ENCODE measurements around the gene IAPP. TPM values are rescaled to one million over a fixed set of nuclear protein-coding genes. Genes with fewer than 3 reads are reported as not detected.

The IAPP gene
- total and polyA plus RNA-seq, 3 experiments from 2014 or later, result not detected

DNA sequence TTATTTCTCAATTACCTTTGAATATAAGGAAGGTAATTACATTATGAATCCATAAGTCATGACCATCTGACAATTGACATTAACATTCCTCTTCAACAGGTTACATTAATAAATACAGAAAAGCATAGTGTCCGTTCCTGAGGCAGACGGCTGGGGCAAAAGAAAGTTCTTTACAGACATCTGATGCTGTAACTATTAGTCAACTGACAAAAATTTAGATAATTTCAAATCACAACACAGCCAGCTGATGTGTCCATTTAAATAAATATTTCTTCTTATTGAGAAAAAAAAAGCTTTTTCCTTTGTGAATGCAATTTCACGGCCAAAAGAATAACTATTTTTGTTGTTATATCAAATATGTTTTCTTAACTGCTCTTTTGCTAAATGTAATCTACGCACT, 55.5 kb downstream of the IAPP start:
- Mint-ChIP-seq H3K27me3 (no peaks in the 10 kb centered on the region), H3K9me3 (no peaks in the 10 kb centered on the region), H3K4me3 (no peak overlapping the region), H3K4me1 (no peaks in the 10 kb centered on the region), H3K36me3 (peaks cover 0 to 1% (median 0%) of the 10 kb centered on the region in 3 donors), H3K27ac (no peak overlapping the region)
- no peaks in the 10 kb centered on the region for H3K36me3 ChIP-seq (ENCODE audit: insufficient read depth, low read length)
- no peak overlapping the region for H3K27ac ChIP-seq (ENCODE audit: low read depth, low read length)
- CTCF ChIA-PET, result interaction anchor here (0.5 kb wide), 1 partner anchor 401 kb away, joined by 3 read pairs; no protein-coding TSS in a partner anchor
- no peak overlapping the region for H3K4me3 ChIP-seq (ENCODE audit: low read length)
- POLR2A ChIA-PET, result no interaction called here
- H3K9me3 ChIP-seq (ENCODE audit: low read length), result no peaks in the 10 kb centered on the region
- no peaks in the 10 kb centered on the region for H3K4me1 ChIP-seq (ENCODE audit: insufficient read depth, low read length)
- no peaks in the 10 kb centered on the region for H3K27me3 ChIP-seq (ENCODE audit: insufficient read depth, low read length, poor library complexity, severe bottlenecking)
- no peak for DNase-seq

Other genes starting within 250 kb of the IAPP start
- not detected for gene SLCO1B1, start 241.7 kb upstream of the IAPP start, total RNA-seq
- not detected for gene SLCO1B1, start 241.7 kb upstream of the IAPP start, polyA plus RNA-seq
- under 1 TPM in 1 of 2 experiments, not detected in 1; 0.07 TPM for gene SLCO1A2, start 38.0 kb upstream of the IAPP start, total RNA-seq
- gene SLCO1A2, start 38.0 kb upstream of the IAPP start, polyA plus RNA-seq, result not detected
- 10 to 100 TPM; 26.6 to 29.3 TPM for gene PYROXD1, start 64.8 kb downstream of the IAPP start, total RNA-seq
- 25.0 TPM for gene PYROXD1, start 64.8 kb downstream of the IAPP start, polyA plus RNA-seq
- gene RECQL, start 128.7 kb downstream of the IAPP start, total RNA-seq, result 100 to 1,000 TPM in 1 of 2 experiments, 10 to 100 TPM in 1; 95.1 to 101 TPM
- gene RECQL, start 128.7 kb downstream of the IAPP start, polyA plus RNA-seq, result 87.3 TPM
- gene GOLT1B, start 128.9 kb downstream of the IAPP start, total RNA-seq, result 10 to 100 TPM; 48.1 to 52.3 TPM
- 25.8 TPM for gene GOLT1B, start 128.9 kb downstream of the IAPP start, polyA plus RNA-seq
- under 1 TPM; 0.28 to 0.64 TPM for gene SPX, start 153.4 kb downstream of the IAPP start, total RNA-seq
- not detected for gene SPX, start 153.4 kb downstream of the IAPP start, polyA plus RNA-seq
- not detected for gene GYS2, start 231.9 kb downstream of the IAPP start, total RNA-seq
- gene GYS2, start 231.9 kb downstream of the IAPP start, polyA plus RNA-seq, result not detected